ENCODE results near the gene SPDEF. TPM values are rescaled to one million over a fixed set of nuclear protein-coding genes. Genes with fewer than 3 reads are reported as not detected.

Gene SPDEF
- total RNA-seq, 4 donors from 2014 or later = 0.19 TPM; not detected in 3

DNA sequence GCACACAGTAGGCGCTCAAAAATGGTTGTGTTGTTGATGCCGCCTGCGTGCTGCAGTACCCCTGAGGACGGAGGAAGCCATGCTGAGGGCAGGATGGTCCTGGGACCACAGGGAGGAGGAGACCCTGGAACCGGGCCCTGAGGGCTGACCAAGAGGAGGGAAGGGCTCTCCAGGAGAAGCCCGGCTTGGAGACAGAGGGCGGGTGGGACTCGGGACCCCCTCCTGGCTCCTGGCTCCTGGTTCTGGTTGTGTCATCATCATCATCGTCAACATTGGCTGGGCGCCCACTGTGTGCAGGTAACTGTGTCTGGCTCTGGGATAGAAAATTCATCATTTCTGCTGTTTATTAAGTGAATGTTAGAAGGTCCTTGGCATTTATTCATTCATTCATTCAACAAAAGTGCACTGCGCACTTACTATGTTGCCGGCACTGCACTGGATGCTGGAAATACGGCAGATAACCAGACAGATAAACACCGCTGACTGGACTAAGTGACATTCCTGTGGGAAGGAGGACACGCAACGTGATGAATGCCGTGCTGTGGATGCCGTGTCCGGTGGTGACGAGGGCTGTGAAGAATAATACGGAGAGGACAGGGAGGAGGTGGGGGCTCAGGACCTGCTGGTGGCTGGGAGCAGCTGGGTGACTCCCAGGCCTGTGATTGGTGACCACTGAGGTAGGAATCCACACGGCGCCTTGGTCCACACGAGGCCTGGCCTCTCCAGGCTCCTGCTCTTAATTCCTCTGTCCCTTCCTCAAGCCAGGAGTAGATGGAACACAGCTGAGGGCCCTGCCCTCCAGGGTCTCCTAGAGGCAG is 35.3 kb downstream of the SPDEF start:
- DNase-seq (ENCODE audit: low spot score) (no peak), ATAC-seq (ENCODE audit: low FRiP score) (no peak)
- TF ChIP-seq, protein P1, sequence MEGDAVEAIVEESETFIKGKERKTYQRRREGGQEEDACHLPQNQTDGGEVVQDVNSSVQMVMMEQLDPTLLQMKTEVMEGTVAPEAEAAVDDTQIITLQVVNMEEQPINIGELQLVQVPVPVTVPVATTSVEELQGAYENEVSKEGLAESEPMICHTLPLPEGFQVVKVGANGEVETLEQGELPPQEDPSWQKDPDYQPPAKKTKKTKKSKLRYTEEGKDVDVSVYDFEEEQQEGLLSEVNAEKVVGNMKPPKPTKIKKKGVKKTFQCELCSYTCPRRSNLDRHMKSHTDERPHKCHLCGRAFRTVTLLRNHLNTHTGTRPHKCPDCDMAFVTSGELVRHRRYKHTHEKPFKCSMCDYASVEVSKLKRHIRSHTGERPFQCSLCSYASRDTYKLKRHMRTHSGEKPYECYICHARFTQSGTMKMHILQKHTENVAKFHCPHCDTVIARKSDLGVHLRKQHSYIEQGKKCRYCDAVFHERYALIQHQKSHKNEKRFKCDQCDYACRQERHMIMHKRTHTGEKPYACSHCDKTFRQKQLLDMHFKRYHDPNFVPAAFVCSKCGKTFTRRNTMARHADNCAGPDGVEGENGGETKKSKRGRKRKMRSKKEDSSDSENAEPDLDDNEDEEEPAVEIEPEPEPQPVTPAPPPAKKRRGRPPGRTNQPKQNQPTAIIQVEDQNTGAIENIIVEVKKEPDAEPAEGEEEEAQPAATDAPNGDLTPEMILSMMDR (IDR thresholded peaks at IDR 0.05) = no peak

DNA sequence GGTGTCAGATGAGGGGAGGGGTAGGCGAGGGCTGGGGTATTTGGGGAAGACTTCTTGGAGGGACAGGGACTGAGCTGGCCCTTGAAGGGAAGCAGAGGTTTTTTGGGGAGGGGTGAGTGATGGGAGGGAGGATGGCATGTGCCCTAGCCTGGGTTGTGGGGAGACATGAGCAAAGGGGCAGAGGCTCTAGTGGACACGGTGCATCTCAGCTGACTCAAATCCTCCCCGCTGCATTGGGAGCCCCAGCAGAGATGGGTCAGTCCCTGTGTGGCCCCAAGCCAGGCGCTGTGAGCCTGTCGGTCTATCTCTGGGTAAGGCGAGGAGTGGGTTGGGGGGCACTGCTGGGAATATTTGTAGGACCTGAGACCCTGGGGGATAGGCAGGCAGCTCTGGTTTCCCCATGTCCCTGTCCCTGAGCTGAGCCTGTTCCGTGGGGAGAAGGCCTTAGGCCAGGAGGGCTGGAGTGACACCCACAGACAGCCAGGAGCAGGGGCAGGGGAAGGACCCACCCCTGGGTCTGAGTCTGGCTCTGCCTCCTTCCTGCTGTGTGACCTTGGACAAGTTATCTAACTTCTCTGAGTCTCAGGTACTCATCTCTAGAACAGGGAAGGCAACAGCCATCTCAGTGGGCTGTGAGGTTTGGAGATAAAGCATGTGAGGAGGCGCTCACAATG is 36.0 kb downstream of the SPDEF start:
- DNase-seq (ENCODE audit: low spot score) (no peak), ATAC-seq (ENCODE audit: low FRiP score) (no peak)
- TF ChIP-seq, protein P1 (IDR thresholded peaks at IDR 0.05) = no peak

DNA sequence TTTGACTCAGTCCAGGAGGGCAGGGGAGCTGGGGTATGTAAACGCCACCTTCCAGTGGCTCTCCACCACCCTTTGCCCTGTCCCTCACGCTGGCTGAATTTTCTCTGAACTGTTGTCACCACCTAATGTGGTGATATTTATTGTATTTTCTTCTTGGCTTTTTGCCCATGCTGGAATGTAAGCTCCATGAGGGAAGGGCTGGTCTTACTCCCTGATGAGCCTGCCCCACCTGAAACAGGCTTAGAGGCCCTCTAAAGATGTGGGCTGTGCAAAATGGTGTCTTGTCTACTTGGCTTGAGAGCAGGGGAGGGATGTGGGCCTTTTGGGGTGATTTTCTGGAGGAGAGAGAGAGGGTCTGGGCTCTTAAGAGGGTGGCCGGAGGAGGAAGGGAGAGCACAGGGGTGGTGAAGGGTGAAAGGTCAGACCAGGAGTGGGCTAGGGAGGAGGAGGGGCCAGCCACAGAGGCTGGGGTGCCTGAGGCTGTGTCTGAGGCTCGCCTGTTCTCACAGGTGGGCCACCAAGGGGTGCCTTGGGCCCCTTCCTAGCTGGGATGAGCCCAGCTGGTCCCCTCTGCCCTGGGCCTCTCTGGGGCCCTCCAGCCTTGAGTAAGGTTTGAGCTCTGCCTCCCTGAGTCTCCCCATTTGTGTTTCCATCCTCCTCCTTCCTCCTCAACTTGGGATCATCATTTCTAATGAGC is 37.3 kb downstream of the SPDEF start:
- DNase-seq (ENCODE audit: low spot score) (no peak), ATAC-seq (ENCODE audit: low FRiP score) (no peak)
- TF ChIP-seq, protein P1 (IDR thresholded peaks at IDR 0.05) = no peak

DNA sequence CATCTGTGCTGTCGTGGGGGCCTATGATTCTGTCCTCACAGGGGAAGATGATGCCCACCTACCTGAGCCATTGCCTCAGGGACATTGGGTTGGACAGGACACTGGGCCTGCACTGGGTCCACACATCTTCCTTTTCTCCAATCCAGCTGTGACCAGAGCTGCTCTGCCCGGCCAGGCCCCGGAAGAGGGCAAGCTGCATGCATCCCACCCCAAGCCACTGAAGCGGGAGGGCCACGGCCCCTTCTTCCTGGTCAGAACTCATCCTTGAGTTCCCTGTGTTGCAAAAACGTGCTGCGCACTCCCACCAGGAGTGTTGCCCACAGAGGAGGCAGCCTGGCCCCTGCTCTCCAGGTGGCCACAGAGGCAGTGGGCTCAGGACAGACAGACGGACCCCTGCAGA is 38.2 kb downstream of the SPDEF start:
- ATAC-seq (ENCODE audit: low FRiP score) = no peak
- no peak for DNase-seq (ENCODE audit: low spot score)
- TF ChIP-seq, protein P1 (IDR thresholded peaks at IDR 0.05) = no peak

DNA sequence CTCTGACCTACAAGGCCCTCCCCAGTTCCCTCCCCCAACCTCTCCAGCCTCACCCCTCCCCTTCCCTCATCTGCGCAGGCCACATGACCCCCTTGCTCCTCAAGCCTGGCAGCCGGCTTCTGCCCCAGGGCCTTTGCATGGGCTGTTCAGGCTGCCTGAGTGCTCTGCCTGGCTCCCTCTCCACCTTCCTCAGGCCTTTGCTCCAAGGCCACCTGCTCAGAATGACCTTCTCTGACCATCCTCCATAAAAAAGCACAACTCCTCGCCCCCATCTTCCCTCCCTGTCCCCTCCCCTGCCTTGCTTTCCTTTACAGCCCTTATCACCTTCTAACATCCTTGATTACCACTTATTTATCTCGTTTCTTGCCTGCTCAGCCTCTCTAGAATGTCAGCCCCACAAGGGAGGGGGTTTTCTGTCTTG is 38.7 kb downstream of the SPDEF start:
- TF ChIP-seq, protein P1 (IDR thresholded peaks at IDR 0.05) = no peak
- DNase-seq (ENCODE audit: low spot score) = no peak
- no peak for ATAC-seq (ENCODE audit: low FRiP score)

DNA sequence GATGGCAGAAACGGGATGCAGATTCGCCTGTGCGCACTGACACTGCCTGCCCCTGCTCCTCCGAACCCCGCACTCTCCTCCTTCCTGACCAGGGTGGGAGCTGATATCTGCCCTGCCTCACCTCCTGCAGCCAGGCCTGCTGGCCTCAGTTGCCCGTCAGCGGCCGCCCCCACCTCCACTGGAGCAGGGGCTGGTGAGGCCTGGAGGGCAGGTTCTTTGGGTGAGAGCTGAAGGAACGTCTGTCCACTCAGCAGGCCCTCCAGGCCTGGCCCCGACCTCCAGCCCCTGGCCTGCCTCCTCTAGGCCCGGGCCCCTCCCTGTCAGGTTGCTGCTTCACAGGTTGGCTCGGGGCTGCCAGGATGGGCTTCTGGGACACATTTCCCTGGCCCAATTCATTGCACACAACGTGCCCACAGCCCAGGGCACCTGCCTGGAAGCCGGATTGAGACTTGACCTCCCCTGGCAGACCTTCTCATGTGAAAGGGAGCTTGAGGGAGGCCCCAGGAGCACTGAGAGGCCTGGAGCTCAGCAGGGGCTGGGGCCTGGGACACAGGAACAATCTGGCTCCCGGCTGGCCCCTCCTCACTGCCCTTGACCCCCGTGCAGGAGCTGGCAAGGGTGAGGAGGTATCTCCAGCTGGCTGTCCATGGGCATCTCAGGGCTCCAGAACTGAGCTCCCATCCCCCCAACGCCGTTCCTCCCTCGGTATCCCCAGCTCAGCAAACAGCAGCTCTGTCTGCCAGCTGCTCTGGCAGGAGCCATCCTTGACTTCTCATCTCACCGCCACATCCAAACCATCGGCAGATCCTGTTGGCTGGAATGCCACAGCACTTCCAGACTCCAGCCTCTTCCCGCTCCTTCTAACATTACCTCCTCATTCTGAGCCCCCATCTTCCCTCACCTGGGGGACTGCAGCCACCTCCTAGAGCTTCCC is 39.5 kb downstream of the SPDEF start:
- DNase-seq (ENCODE audit: low spot score) = no peak
- ATAC-seq (ENCODE audit: low FRiP score) = no peak
- TF ChIP-seq, protein P1 (IDR thresholded peaks at IDR 0.05) = no peak

All from omental fat pad (tissue), 4 donors.